GM19438 (cell line): Measurements from ENCODE around the gene UCP3.

Experiments
- ATAC-seq: cut with Tn5 transposase; IDR thresholded peaks from one replicate; pipeline ENCODE4 v1.9.1; 2021; ENCODE audit warnings: low read depth; ENCODE audit not compliant: unreplicated experiment

The UCP3 gene

DNA sequence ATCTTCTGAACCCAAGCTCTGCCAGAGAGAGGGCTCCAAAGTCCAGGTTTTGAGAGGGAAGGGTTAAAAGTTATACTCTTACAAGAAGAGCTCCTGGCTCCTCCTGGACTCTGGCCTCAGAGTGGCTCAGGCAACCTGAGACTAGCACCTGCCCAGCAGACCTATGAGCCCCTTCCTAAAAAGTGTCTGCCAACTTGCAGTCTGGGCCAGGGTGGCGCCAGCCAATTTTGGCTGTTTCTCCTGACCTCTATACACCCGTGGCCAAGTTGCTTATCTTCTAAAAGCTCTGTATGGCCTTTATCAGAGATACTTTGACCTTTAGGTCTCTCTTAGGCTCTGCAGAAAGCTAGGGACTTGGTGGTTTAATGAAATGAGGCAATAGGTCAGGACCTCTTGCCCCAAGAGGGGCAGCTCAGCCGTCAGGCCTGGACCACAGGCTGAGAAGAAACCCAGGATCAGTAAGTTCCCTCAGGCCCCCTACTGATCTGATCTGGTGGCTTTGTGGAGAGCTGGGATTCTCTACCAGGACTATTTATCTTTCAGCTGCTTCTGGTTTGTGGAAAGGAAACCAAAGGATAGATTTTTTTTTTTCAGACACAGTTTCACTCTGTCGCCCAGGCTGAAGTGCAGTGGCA, 10.3 kb upstream of the UCP3 start:
- no peak for ATAC-seq

DNA sequence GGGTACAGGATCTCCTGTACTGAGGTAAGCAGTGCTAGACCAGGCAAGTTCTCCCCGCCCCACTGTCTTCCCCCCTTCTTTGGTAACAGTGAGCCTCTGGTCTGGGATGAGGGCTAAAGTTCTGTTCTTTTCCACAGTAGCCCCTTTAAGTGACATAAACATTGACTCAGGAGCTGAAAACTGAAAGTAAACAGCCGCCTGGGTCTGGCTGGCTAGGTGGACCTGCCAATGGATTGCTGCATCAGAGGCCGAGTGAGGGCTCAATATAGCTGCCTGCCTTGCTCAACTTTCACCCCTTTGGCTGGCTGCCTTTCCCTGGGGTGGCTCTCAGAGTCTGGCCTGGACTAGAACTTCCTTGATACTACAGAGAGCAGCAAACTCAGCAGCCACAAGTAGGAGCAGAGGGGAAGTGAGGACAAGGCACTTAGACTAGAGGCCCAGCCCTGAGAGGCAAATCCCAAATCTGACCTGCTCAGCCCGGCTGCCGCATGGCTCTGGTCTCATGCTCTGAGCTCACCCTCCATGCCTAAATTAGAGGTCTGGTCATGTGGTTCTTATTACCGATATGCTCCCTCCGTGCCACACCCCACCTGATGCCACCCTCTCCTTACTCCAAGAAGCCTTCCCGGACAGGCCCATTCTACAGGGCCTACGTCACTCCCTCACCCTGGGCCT, 9.6 kb upstream of the UCP3 start:
- ATAC-seq, result no peak

DNA sequence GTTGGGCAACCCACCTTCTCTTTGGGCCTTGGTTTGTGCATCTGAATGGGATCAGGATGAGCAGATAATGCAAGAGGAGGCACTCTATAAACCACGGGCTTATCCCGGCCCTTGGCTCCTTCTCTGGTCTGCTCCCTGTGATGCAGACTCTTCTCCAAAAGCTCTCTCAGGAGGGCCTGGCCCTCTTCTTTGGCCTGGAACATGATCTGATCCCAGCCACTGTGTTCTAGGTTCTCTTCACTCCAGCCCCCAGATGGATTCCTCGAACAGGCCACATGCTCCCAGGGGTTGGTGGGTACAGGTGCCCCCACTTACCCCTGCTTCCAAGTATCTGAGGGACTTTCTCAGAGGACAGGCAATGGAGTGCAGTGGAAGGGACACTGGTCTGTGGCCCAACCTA, 8.7 kb upstream of the UCP3 start:
- no peak for ATAC-seq

DNA sequence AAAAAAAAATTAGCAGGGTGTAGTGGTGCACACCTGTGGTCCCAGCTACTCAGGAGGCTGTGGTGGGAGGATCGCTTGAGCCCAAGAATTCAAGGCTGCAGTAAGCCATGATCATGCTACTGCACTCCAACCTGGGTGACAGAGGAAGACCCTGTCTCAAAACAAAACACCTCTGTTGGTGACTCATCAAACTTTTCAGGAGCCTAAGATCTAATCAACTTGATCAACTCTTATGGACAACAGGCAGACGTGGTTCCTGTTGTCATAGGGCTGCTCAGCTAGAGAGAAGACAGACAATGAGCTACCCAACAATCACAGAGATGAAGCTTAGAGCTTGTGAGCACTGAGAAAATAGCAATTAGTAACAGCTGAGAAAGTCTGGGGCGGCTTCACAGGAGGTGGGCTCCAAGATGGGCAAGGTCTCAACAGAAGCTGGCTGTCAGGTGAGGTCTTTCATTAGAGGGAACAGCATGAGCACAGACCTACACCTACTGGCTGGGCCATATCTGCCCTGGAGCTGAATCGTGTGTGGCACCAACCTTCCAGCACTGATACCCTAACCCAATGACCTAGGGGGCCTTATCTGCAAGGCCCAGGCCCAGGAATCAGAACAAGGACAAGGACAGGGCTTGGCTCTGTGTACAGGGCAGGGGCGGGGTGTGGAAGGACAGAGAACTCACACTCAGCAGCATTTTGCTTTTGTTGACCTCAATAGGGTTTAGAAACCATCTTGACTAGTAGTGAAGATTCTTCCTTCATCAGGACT, 7.2 kb upstream of the UCP3 start:
- no peak for ATAC-seq

DNA sequence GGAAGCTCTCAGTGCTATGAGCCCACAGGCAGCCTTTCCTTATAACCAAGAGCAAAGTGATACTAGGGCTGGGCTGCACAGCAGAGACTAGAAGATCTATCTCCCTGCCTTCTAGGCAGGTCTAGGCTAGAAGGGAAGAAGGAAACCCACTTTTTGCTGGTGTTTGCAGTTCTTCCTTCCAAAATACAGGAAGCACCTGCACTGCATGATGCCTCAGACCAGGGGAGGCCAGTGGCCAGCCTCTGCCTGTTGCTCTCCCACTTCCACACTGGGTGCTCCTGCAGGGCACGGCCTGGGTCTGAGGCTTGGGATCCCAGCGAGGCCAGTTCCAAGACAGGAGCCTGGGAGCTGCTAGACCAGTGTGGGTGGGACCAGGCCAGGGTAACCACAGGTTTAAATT, 6.0 kb upstream of the UCP3 start:
- no peak for ATAC-seq

DNA sequence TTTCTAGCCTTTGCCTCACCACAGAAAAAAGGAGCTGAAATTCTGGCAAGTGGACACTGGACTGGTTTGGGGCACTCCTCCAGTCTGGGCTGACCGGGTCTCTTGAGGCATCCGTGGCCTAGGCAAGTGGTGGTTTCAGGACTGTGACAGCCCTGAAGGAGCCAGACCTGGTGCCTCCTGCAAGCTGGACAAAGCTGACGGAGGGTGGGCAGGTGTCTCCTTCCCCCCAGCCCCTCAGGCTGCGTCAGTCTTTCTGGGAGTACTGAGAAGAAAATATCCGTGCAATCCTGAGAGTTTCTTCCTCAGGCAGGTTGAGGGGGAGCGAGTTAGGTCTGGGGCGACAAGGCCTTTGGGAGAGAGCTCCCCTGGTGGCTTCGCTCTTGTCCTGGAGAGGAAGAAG, 4.3 kb upstream of the UCP3 start:
- no peak for ATAC-seq

DNA sequence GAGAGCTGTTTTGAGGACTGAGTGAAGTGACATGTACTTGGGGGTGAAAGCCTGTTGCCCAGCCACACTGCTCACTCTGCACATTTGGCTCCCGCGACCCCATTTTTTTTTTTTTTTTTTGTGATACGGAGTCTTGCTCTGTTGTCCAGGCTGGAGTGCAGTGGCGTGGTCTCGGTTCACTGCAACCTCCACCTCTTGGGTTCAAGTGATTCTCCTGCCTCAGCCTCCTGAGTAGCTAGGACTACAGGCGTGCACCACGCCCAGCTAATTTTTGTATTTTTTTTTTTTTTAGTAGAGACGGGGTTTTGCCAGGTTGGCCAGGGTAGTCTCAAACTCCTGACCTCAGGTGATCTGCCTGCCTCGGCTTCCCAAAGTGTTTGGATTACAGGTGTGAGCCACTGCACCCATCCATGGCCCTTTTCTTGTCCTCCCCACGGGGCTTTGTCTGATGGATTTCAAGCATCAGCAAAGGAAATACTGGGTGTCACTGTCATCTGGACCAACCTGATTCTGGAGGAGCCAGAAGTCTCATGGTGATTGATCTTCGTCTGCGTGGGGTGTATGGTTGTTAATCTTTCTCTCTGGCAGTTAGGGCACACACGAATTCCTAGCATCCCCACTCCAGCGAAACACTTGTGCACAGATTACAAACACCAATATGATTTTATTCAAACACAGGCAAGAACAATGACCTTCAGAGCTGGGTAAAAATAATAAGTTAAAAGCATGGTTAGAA, 3.4 kb upstream of the UCP3 start:
- ATAC-seq, result no peak

DNA sequence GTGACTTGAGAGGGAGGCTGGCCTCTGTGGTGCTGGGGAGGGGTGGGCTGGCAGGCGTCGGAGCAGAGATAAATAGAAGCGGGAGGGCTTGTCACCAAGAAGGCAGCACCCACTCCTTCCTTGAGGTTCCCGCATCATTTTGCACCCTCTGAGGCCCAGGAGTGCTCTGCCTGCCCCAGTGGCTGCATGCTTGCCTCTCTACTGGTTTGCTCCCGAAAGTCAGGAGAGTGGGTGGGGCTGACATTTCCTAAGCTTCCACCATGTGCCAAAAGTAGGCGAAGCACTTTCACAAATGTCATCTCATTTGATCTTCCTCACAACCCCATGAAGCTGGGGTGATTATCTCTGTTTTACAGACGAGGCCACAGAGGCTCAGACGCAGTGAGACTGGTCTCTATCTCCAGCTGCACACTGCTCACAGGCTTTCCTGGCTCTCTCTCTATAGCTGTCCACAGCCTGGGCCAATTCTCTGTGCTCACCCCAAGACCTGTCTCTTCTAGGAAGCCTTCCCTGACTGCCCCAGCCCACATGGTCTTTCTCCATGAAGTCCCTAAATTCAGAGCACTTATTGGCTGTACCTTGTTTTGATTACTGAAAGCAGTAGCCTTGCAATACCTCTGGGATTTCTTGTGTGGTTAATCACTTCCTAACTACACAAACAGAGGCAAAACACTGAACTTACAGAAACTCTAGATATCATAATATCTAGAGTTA, 2.6 kb upstream of the UCP3 start:
- peak; percentile 71 for ATAC-seq

DNA sequence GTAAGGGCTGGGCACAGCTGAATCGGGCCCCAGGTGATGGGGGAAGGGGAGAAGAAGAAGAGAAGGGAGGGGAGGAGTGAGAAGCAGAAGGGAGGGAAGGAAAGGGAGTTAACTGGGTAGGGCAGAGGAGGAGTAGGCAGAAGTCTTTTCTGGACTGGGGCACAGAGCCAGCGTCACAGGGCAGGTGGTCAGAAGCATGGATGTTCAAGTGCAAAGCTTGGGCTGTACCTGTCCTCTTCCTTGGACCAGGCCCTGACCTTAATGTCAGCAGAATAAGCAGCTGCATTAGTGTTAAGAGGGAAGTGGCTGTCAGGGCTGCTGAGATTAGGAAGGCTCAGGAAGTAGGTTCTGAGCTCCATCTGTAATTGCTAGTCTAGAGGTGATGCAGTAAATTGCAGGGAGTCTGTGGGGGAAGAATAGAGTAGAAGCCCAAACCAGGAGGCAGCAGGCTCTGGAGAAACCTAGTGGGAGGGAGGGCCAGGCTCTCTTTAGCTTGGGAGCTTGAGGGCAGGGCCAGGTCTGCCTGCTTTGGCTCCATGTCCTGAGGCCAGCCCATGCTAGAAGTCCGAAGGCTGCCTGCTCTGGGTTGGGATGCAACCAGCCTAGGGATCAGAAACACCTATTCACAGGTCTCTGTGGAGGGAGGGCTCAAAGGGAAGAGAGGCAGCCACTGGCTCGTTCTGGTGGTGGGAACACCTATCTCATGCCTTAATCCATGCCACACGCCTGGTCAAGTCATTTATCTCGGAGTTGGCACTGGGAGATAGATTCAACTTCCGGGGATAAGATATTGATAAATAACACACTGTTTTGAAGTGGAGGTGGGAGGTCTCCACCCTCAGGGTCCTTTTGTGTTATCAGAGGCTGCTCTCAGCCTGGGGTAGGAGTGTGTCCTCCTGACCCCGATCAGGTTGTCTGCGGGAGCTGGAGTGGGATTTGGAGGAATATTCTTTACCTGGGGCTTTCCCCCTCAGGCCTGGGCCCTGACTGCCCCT, 1.7 kb upstream of the UCP3 start:
- no peak for ATAC-seq

DNA sequence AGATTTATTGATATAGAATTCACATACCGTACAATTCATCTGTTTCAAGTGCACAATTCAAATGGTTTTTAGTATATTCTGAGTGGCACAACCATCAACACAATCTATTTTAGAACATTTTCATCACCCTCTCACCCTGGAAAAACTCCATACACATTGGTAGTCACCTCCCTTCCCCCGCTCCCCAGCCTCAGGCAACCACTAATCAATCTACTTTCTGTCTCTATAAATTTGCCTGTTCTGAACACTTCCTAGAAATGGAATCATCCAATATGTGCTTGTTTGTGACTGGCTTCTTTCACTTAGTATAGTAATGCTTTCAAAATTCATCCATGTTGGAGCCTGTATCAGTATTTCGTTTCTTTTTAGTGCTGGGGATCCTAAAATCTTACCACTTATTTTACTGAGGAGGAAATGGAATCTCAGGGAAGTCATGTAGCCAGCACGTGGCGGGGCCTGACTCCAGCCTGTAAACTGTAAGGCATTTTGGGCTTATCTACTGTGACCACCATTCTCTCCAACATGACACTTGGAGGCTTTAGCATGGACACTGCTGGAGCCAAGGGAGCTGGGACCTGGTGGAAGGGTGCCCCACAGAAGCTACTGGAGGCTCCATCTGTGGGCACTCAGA, 905 bp upstream of the UCP3 start:
- no peak for ATAC-seq

DNA sequence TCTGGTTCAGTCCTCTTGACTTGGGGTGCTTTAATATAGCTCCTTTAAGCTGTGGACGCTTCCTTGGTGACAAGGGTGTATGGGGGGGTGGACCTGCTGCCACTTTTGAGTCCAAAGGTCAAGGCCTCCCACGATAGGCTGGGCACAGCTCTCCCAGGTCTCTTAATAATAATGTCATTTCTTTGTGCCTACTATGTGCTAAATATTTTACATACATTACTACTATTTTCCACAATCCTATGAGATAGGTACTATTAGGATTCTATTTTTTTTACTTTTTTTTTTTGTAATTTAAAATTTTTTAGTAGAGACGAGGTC, 304 bp upstream of the UCP3 start:
- ATAC-seq, result no peak

DNA sequence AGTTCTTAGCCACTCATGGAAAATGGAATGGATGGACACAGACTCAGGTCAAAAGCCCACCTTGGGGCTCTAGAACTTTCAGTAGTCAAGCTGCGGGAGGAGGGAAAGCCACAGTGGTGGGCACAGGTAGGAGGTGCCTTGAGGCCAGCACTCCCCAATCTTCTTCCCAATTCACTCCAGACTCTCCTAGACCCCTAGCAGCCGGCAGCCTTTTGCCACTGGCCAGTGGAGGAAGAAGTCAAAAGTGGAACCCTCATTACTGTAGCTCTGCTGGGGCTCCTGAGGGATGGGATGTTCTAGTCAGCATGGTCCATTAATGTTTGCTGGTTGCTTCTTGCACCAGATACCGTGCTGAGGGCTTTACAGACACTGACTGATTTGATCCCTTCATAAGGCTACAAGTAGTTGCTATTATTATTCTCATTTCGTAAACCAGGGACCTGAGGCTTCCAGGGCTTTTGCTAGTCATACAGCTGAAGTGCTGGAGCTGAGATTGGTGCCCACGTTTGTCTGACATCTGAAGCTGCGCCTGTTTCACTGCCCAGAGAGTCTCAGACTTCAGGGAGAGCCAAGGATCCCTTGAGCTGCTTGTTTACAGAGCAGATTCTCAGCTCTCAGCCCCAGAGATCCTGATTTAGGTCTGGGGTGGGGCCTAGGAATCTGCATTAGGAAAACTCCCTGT, 1.1 kb downstream of the UCP3 start:
- no peak for ATAC-seq

DNA sequence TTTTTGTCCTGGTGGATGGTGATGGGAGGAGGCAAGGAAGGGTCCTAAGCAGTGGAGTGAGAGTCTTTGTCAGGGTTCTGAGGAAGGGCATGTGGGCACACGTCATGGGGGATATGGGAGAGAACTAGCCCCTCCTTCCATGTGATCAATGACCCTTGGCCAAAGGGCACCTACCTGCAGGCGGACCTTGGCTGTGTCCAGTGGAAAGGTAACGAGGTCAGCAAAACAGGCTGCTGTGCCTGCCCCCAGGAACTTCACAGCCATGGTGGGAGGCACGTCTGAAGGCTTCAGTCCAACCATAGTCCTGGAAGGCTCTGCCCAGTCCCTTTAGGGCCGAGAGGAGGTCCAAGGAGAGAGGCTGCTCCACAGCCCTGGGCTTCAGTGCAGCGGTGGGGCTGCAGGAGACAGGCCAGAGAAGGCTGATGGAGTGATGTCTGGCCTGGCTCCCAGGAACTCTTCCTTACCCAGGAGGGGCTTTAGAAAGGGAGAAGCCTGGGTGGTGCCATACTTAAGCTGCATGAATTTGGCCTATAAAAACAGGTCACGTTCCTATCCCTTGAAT, 2.1 kb downstream of the UCP3 start:
- ATAC-seq, result no peak

DNA sequence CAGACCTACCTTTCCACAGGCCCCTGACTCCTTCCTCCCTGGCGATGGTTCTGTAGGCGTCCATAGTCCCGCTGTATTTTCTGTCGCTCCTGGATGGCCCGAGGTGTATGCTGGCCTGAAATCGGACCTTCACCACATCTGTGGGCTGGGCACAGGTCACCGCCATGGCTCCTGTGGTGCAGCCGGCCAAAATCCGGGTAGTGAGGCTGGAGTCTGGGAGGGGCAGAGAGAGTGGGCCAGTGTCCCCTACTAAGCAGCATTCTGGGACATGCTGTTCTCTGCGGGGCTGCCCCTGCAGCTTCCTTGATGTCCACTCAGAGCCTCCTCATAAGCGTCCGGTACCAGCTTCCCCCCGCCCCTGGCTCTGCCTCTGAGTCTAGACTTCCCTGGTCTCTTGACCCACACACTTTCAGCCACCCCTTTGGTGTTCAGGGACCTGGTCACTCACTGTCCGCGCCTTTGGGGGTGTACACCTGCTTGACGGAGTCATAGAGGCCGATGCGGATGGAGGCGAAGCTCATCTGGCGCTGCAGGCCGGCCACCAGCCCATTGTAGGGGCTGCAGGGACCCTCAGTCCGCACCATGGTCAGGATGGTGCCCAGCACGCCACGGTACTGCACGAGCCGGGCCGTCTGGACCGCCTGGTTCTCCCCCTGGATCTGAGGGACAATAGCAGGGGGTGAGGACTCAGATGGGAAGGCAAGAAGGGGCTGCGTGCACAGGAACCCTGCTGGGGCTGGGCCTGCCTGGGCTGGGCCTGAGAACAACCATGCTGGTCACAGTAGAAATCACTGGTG, 3.0 kb downstream of the UCP3 start:
- no peak for ATAC-seq

DNA sequence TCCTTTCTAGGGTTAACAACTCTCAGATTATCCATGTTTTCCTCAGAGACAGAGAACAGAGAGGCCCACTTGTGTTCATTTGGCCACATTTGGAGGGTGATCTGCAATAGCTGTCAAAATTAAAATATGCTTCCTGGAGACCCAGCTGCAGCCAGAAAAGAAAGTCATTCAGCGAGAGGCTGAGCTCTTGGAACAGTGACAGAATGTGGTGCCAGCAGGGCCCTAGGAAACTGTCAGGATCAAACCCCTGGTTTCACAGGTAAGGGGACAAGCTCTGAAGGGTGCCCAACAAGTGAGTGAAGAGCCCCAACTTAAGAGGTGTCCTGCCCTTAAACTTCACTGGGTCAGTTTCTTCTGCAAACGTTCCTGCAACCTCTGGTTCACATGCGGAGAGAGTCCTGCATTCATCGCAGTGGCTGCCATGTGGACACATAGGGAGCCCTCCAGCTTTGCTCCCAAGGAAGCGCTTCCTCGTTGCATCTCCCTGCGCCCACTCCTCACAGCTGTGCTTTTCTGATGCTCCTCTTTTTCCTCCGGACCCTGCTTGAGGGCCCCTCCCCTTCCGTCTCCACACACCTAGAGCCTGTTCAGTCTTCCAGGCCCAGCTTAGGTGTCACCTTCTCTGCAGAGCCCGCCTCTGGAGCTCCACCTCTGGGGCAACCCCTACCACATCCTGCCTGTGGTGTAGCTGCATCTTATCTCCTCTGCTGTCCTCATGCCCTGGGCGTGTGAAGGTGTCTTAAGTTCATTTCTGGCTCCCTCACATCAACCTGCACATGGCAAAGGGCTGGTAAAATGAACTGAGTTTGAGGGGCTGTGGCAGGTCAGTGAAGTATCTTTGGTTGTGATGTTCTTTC, 3.9 kb downstream of the UCP3 start:
- ATAC-seq, result no peak

DNA sequence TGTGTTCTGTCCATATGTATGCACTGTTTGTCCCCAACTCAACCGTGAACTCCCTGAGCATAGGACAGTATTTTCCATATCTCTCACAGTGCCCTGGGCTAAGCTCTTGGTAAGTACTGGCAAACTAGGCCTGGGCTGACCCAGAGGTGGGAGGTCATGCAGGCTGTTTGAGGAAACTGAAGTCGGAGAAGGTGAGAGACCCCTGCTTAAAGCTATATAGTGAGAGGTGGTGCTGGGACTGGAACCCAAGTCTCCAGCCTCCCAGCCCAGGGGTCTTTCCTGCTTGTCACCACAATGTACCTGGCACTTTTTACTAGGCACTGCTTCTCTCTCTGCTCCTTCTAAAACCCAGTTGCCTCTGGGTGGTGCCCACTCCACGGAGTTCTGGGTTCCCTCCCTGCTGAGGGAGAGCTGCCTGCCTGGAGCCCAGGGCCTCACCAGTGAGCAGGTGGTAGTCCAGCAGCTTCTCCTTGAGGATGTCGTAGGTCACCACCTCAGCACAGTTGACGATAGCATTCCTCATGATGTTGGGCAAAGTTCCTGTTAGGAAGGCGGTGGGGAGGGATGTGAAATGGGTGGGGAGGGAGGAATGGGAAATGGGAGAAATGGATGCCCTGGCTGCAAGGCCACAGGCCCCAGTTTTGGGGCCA, 4.7 kb downstream of the UCP3 start:
- ATAC-seq, result no peak
